K562 (cell line): ENCODE results near the gene OLR1. TPM values are rescaled to one million over a fixed set of nuclear protein-coding genes. Genes with fewer than 3 reads are reported as not detected.

Experiments
- ATAC-seq: fragments of 200-7000 bp; cut with Tn5 transposase; 3 replicates; pipeline ENCODE4 v1.9.1; 2020; ENCODE audit warnings: moderate library complexity
- BruUV-seq: library from RNA; stranded (reverse); fragments of 400-500 nt; replicated peaks from 2 replicates; lab custom pipeline; 2021; lab: Mats Ljungman, UMichigan
- CTCF ChIA-PET: fragments of 300-600 bp; formaldehyde crosslinking; extraction: SDS; loops from one replicate; lab custom pipeline; 2021; ENCODE audit warnings: low intra/inter-chr PET ratio; lab: Yijun Ruan, JAX
- POLR2A ChIA-PET: fragments of 300-600, 350-650 bp; sonication (Branson Sonifier 250); formaldehyde crosslinking; extraction: SDS; loops from one replicate; lab custom pipeline; 2021; ENCODE audit warnings: antibody characterized with exemption, inconsistent platforms; lab: Yijun Ruan, JAX
- DNase-seq, 4 experiments: peaks; one replicate each; pipeline versions ENCODE4 v3.0.0 to v3.0.0-alpha.2; 2011 to 2018; ENCODE audit warnings: low spot score in 3 of 4, mixed read lengths in 3 of 4; ENCODE audit errors: extremely low read depth in 1 of 4
- FAIRE-seq: peaks from 2 replicates; lab custom pipeline; 2011; peaks lifted over from hg19 to GRCh38; lab: Jason Lieb, UNC
- H2AFZ ChIP-seq: 2 replicates; pipeline ENCODE4 v1.6.0; 2011; ENCODE audit warnings: low read depth, low read length, control low read depth, inconsistent platforms
- H3K27ac ChIP-seq: fragments of 200-600 bp; 3 replicates; pipeline ENCODE4 v1.8.0; 2011; ENCODE audit warnings: low read depth, mild to moderate bottlenecking, control low read depth, inconsistent platforms, low read length, moderate library complexity, mixed read lengths; ENCODE audit errors: extremely low read depth
- H3K27me3 ChIP-seq, 2 experiments: fragments of 300-600 bp in 1 of 2; 2 replicates in 1 of 2; 3 replicates in 1 of 2; pipeline versions ENCODE4 v1.6.0 to v1.8.0; 2011; ENCODE audit warnings: inconsistent platforms in 2 of 2, low read length in 2 of 2, mild to moderate bottlenecking in 1 of 2, mixed read lengths in 1 of 2, moderate library complexity in 1 of 2; ENCODE audit not compliant: control insufficient read depth in 2 of 2, insufficient read depth in 2 of 2
- H3K36me3 ChIP-seq: fragments of 300-600 bp; 3 replicates; pipeline ENCODE4 v1.8.0; 2011; ENCODE audit warnings: mild to moderate bottlenecking, low read length, inconsistent platforms; ENCODE audit not compliant: control insufficient read depth, insufficient read depth
- H3K4me1 ChIP-seq, 2 experiments: fragments of 200-600 bp in 1 of 2; replicated peaks in 1 of 2; 2 replicates in 1 of 2; 3 replicates in 1 of 2; pipeline versions ENCODE4 v1.5.1 to v1.8.0; 2011; ENCODE audit warnings: inconsistent platforms in 2 of 2, low read length in 2 of 2, mild to moderate bottlenecking in 1 of 2, mixed read lengths in 1 of 2, moderate library complexity in 1 of 2; ENCODE audit not compliant: control insufficient read depth in 2 of 2, insufficient read depth in 2 of 2
- H3K4me2 ChIP-seq: 2 replicates; pipeline ENCODE4 v1.6.1; 2011; ENCODE audit warnings: low read length, control low read depth, inconsistent platforms, mixed read lengths; ENCODE audit not compliant: insufficient read depth
- H3K4me3 ChIP-seq: fragments of 200-600 bp; sonication (generic), shearing (Covaris generic); 2 replicates; pipeline ENCODE4 v1.5.1; 2016; ENCODE audit warnings: control low read depth, inconsistent platforms
- H3K79me2 ChIP-seq: fragments of 200-600 bp; 3 replicates; pipeline ENCODE4 v1.8.0; 2011; ENCODE audit warnings: low read length, inconsistent platforms; ENCODE audit not compliant: control insufficient read depth, insufficient read depth
- H3K9ac ChIP-seq, 2 experiments: 2 replicates each; pipeline versions ENCODE4 v1.6.0 to v1.6.1; 2011; ENCODE audit warnings: low read depth in 2 of 2, low read length in 2 of 2, control low read depth in 1 of 2, inconsistent platforms in 1 of 2, mild to moderate bottlenecking in 1 of 2, mixed read lengths in 1 of 2; ENCODE audit not compliant: insufficient read depth in 1 of 2
- H3K9me1 ChIP-seq: one replicate; pipeline ENCODE4 v1.6.0; 2011; ENCODE audit warnings: inconsistent platforms, mild to moderate bottlenecking, low read length, moderate library complexity; ENCODE audit not compliant: control insufficient read depth, insufficient read depth
- H3K9me3 ChIP-seq: replicated peaks from 2 replicates; pipeline ENCODE4 v1.5.1; 2011; ENCODE audit warnings: low read depth, low read length, inconsistent platforms; ENCODE audit not compliant: control insufficient read depth, insufficient read depth
- H4K20me1 ChIP-seq: replicated peaks from 2 replicates; pipeline ENCODE4 v1.6.1; 2011; ENCODE audit warnings: low read length, inconsistent platforms, mixed read lengths; ENCODE audit not compliant: control insufficient read depth, insufficient read depth
- BHLHE40 ChIP-seq: IDR thresholded peaks from 2 replicates; pipeline ENCODE4 v1.6.1; 2011; ENCODE audit warnings: low read length, improper control_type of control experiment
- CBX5 ChIP-seq: IDR thresholded peaks from 2 replicates; pipeline ENCODE4 v1.6.1; 2014; ENCODE audit warnings: low read depth, borderline replicate concordance
- FOXK2 ChIP-seq, 2 experiments: fragments of 450-650 bp; IDR thresholded peaks in 1 of 2; conservative IDR thresholded peaks in 1 of 2; 2 replicates each; pipeline ENCODE4 v1.6.1; 2016; ENCODE audit warnings: low read depth in 2 of 2, mild to moderate bottlenecking in 1 of 2
- GABPB1 ChIP-seq: sonication (generic); formaldehyde crosslinking; IDR thresholded peaks from 2 replicates; pipeline ENCODE4 v1.8.0; 2022; ENCODE audit warnings: mild to moderate bottlenecking, missing genetic modification reagents
- KAT2B ChIP-seq: IDR thresholded peaks from one replicate; pipeline ENCODE4 v1.6.1; 2012; ENCODE audit warnings: low read depth, mild to moderate bottlenecking, control low read depth, inconsistent platforms, low read length, moderate library complexity
- NR2C2 ChIP-seq, 2 experiments: fragments of 200-800 bp in 1 of 2; sonication (Bioruptor generic) in 1 of 2; sonication (generic) in 1 of 2; formaldehyde crosslinking in 1 of 2; IDR thresholded peaks; 2 replicates each; pipeline versions ENCODE4 v1.6.1 to v1.8.0; 2016 to 2022; ENCODE audit warnings: mild to moderate bottlenecking in 1 of 2, missing compliant biosample characterization in 1 of 2, missing genetic modification characterization in 1 of 2, missing genetic modification reagents in 1 of 2
- SRSF1 ChIP-seq: fragments of 200-400 bp; formaldehyde crosslinking; IDR thresholded peaks from 2 replicates; pipeline ENCODE4 v1.6.1; 2017; ENCODE audit warnings: mild to moderate bottlenecking, low read depth, low read length, moderate library complexity
- WGBS: fragments of 100-300 bp; shearing (Covaris generic); methylation state at CpG from one replicate; pipeline ENCODE4 v1.1.6; 2016; ENCODE audit warnings: low coverage, mixed read lengths; ENCODE audit not compliant: insufficient coverage; ENCODE audit errors: missing lambda C conversion rate; 5-methylcytosine and 5-hydroxymethylcytosine counted together
- in situ Hi-C: fragments of 300-500 bp; cut with MboI; formaldehyde crosslinking; loops from 4 replicates; pipeline ENCODE4 v1.15.0; 2018; ENCODE audit warnings: inconsistent platforms, mixed read lengths
- intact Hi-C: fragments of 100-400 bp; cut with micrococcal nuclease; formaldehyde crosslinking; loops from 2 replicates; pipeline ENCODE4 v1.14.2; 2022
- polyA plus RNA-seq, 8 experiments: library from polyadenylated mRNA; depleted of rRNA in 4 of 8; stranded (reverse) in 5 of 8; unstranded in 3 of 8; fragments of >200 nt; fragmentation: Nextera tagmentation in 2 of 8; fragmentation: Illumina TruSeq in 1 of 8; extraction: Ambion mirVana in 2 of 8; extraction: Trizol in 1 of 8; gene quantifications; 2 replicates each; pipeline versions ENCODE4 v1.2.1 to v1.2.3, GENCODE V29; 2011 to 2014; ENCODE audit warnings: inconsistent platforms in 1 of 8, missing spikeins in 1 of 8
- total RNA-seq, 7 experiments: library from RNA; depleted of rRNA in 6 of 7; stranded (reverse); fragments of >200 nt in 6 of 7; fragmentation: Illumina TruSeq in 2 of 7; extraction: Trizol in 2 of 7; gene quantifications; 2 replicates each; pipeline versions ENCODE4 v1.2.1 to v1.2.3, GENCODE V29; 2011 to 2021; ENCODE audit warnings: low replicate concordance in 1 of 7

The OLR1 gene
- total and polyA plus RNA-seq, 9 of the 15 experiments (the other 6 are each of a cell fraction or from before 2014, with no cell fraction given) = not detected

DNA sequence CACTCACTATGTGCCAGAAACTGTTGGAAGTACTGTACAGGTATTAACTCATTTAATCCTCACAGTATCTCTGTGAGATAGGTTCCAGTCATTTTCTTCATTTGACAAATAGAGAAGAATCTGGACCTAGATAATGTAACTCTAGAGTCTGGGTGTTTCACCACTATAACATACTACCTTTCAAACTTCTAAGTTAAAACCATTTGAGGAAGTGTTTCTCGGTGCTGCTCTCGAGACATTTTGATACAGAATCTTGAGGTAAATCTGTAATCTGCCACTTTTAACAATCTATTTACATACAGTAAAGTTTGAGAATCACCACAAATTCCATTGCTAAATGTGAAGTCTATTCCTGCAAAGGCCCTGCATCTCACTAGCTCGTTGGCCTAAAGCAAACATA, 8.8 kb downstream of the OLR1 start:
- in situ Hi-C loops (no loop called here), intact Hi-C loops (no loop called here)
- Histone ChIP-seq H3K79me2 (no peaks in the 10 kb centered on the region), H3K36me3 (no peaks in the 10 kb centered on the region), H3K9me1 (no peaks in the 10 kb centered on the region), H3K27ac (no peak overlapping the region), H3K4me1 (no peaks in the 10 kb centered on the region), H3K27me3 (no peaks in the 10 kb centered on the region; a peak in 1 of 5 replicates), H3K4me3 (no peak overlapping the region), H3K9me3 (no peaks in the 10 kb centered on the region), H4K20me1 (no peaks in the 10 kb centered on the region), H3K9ac (no peak overlapping the region), H3K4me2 (no peak overlapping the region), H2AFZ (no peak overlapping the region)
- FAIRE-seq = no peak
- BruUV-seq = no TSS peak
- 0% methylated on average over 3 of the region's 3 CpGs for WGBS
- no peak for ATAC-seq
- ChIA-PET POLR2A (no interaction called here), CTCF (no interaction called here)
- no peak for TF ChIP-seq SRSF1
- no peak for TF ChIP-seq GABPB1
- TF ChIP-seq NR2C2 (CRISPR knock-in tag; IDR thresholded peaks at IDR 0.05) = no peak
- TF ChIP-seq NR2C2 (tag; IDR thresholded peaks at IDR 0.05) = no peak
- TF ChIP-seq FOXK2 (conservative IDR thresholded peaks at IDR 0.05 in 1 of 2, IDR thresholded peaks at IDR 0.05 in 1 of 2; ENCODE audit: low read depth in 2 of 2) = no peak
- no peak for TF ChIP-seq KAT2B
- no peak for TF ChIP-seq BHLHE40
- TF ChIP-seq CBX5 = no peak
- no peak for DNase-seq
